SK-N-SH (cell line): ENCODE results near the gene ZNF410. TPM values are rescaled to one million over a fixed set of nuclear protein-coding genes. Genes with fewer than 3 reads are reported as not detected.

ENCODE experiments used
- CTCF ChIA-PET: fragments of 300-600, 350-600 bp; formaldehyde crosslinking; extraction: SDS; loops from one replicate; lab custom pipeline; 2021; lab: Yijun Ruan, JAX
- POLR2A ChIA-PET: fragments of 350-600 bp; sonication (Branson Sonifier 250); formaldehyde crosslinking; extraction: SDS; loops from one replicate; lab custom pipeline; 2020; ENCODE audit warnings: antibody characterized with exemption, inconsistent platforms; lab: Yijun Ruan, JAX
- DNase-seq: peaks from one replicate; pipeline ENCODE4 v3.0.0; 2012
- H2AFZ ChIP-seq: fragments of 200-600 bp; sonication (generic); 2 replicates; pipeline ENCODE4 v1.8.1; 2016; ENCODE audit warnings: antibody characterized with exemption, mild to moderate bottlenecking, low read depth
- H3F3A ChIP-seq: fragments of 200-600 bp; sonication (generic); replicated peaks from 2 replicates; pipeline ENCODE3; 2016; ENCODE audit warnings: antibody characterized with exemption, mild to moderate bottlenecking; ENCODE audit not compliant: insufficient read depth
- H3K27ac ChIP-seq, 2 experiments: fragments of 200-500 bp in 1 of 2; fragments of 200-600 bp in 1 of 2; sonication (Bioruptor generic) in 1 of 2; sonication (generic), shearing (Covaris generic) in 1 of 2; 2 replicates each; pipeline versions ENCODE4 v1.5.1 to v1.6.1; 2014 to 2016; ENCODE audit warnings: low read depth in 2 of 2, inconsistent platforms in 1 of 2, low read length in 1 of 2, mild to moderate bottlenecking in 1 of 2, mixed read lengths in 1 of 2
- H3K27me3 ChIP-seq: fragments of 200-600 bp; sonication (generic), shearing (Covaris generic); 2 replicates; pipeline ENCODE4 v1.6.1; 2016; ENCODE audit warnings: mixed run types; ENCODE audit not compliant: insufficient read depth
- H3K36me3 ChIP-seq, 2 experiments: fragments of 200-500 bp in 1 of 2; fragments of 200-600 bp in 1 of 2; sonication (Bioruptor generic) in 1 of 2; sonication (generic) in 1 of 2; replicated peaks in 1 of 2; 2 replicates each; pipeline versions ENCODE3 to v1.5.1; 2014 to 2016; ENCODE audit warnings: low read length in 1 of 2, mild to moderate bottlenecking in 1 of 2; ENCODE audit not compliant: insufficient read depth in 2 of 2, control insufficient read depth in 1 of 2
- H3K4me1 ChIP-seq, 2 experiments: fragments of 200-500 bp in 1 of 2; fragments of 200-600 bp in 1 of 2; sonication (Bioruptor generic) in 1 of 2; sonication (generic), shearing (Covaris generic) in 1 of 2; 2 replicates each; pipeline versions ENCODE4 v1.5.1 to v1.6.1; 2014 to 2016; ENCODE audit warnings: low read depth in 1 of 2, low read length in 1 of 2, mixed run types in 1 of 2; ENCODE audit not compliant: insufficient read depth in 2 of 2, control insufficient read depth in 1 of 2
- H3K4me2 ChIP-seq: fragments of 200-600 bp; sonication (generic), shearing (Covaris generic); 2 replicates; pipeline ENCODE4 v1.6.1; 2017; ENCODE audit warnings: mixed run types
- H3K4me3 ChIP-seq, 2 experiments: fragments of 200-500 bp in 1 of 2; fragments of 200-600 bp in 1 of 2; sonication (Bioruptor generic) in 1 of 2; sonication (generic), shearing (Covaris generic) in 1 of 2; 2 replicates each; pipeline versions ENCODE4 v1.5.1 to v1.8.1; 2014 to 2016; ENCODE audit warnings: low read depth in 2 of 2, inconsistent platforms in 1 of 2, low read length in 1 of 2, mild to moderate bottlenecking in 1 of 2, mixed read lengths in 1 of 2, moderate library complexity in 1 of 2
- H3K79me2 ChIP-seq: fragments of 200-600 bp; sonication (generic); 2 replicates; pipeline ENCODE4 v1.8.1; 2017; ENCODE audit warnings: mild to moderate bottlenecking; ENCODE audit not compliant: insufficient read depth
- H3K9ac ChIP-seq: fragments of 200-600 bp; sonication (generic); 2 replicates; pipeline ENCODE4 v1.6.1; 2017; ENCODE audit warnings: mixed run types
- H3K9me2 ChIP-seq: fragments of 200-600 bp; sonication (generic); 2 replicates; pipeline ENCODE4 v1.6.1; 2017; ENCODE audit warnings: mixed run types
- H3K9me3 ChIP-seq: fragments of 200-600 bp; sonication (generic); 2 replicates; pipeline ENCODE4 v1.6.1; 2017; ENCODE audit warnings: mixed run types, mild to moderate bottlenecking, moderate library complexity
- H4K20me1 ChIP-seq: fragments of 200-600 bp; sonication (generic); 2 replicates; pipeline ENCODE4 v1.6.1; 2017; ENCODE audit warnings: mild to moderate bottlenecking, mixed run types; ENCODE audit not compliant: insufficient read depth
- ELF1 ChIP-seq: IDR thresholded peaks from 2 replicates; pipeline ENCODE4 v1.4.0; 2012
- EZH2phosphoT487 ChIP-seq: fragments of 200-600 bp; sonication (generic); IDR thresholded peaks from 2 replicates; pipeline ENCODE4 v1.6.1; 2017; ENCODE audit warnings: low read depth, mixed run types, mild to moderate bottlenecking, antibody characterized with exemption, moderate library complexity, borderline replicate concordance
- FOXM1 ChIP-seq: IDR thresholded peaks from 2 replicates; pipeline ENCODE4 v1.4.0; 2012; ENCODE audit warnings: low read depth, mild to moderate bottlenecking
- GABPA ChIP-seq: IDR thresholded peaks from 2 replicates; pipeline ENCODE4 v1.4.0; 2012; ENCODE audit warnings: low read depth, mild to moderate bottlenecking
- GATA2 ChIP-seq: sonication (generic); formaldehyde crosslinking; IDR thresholded peaks from 2 replicates; pipeline ENCODE4 v1.5.0; 2020; ENCODE audit warnings: mild to moderate bottlenecking, missing genetic modification reagents
- IRF3 ChIP-seq: fragments of 150-350 bp; IDR thresholded peaks from 2 replicates; pipeline ENCODE4 v1.6.1; 2016; ENCODE audit warnings: mild to moderate bottlenecking, low read depth, low read length
- JUND ChIP-seq: IDR thresholded peaks from 2 replicates; pipeline ENCODE4 v1.4.0; 2012
- MAX ChIP-seq: IDR thresholded peaks from 2 replicates; pipeline ENCODE4 v1.4.0; 2012; ENCODE audit warnings: low read depth
- MEF2A ChIP-seq: IDR thresholded peaks from 2 replicates; pipeline ENCODE4 v1.4.0; 2012; ENCODE audit warnings: low read depth, borderline replicate concordance
- MXI1 ChIP-seq: IDR thresholded peaks from 2 replicates; pipeline ENCODE4 v1.6.1; 2012; ENCODE audit warnings: mild to moderate bottlenecking, low read depth, low read length, improper control_type of control experiment
- POLR2AphosphoS5 ChIP-seq: IDR thresholded peaks from 2 replicates; pipeline ENCODE4 v1.6.1; 2012; ENCODE audit warnings: low read depth, low read length
- RAD21 ChIP-seq: IDR thresholded peaks from 2 replicates; pipeline ENCODE4 v1.6.1; 2012; ENCODE audit warnings: mild to moderate bottlenecking, low read length
- REST ChIP-seq: IDR thresholded peaks from 2 replicates; pipeline ENCODE4 v1.6.1; 2012; ENCODE audit warnings: mild to moderate bottlenecking, low read depth, low read length, moderate library complexity
- RXRA ChIP-seq: IDR thresholded peaks from 2 replicates; pipeline ENCODE4 v1.4.0; 2012; ENCODE audit warnings: low read depth, mild to moderate bottlenecking, borderline replicate concordance
- TCF12 ChIP-seq: IDR thresholded peaks from 2 replicates; pipeline ENCODE4 v1.4.0; 2012
- TEAD4 ChIP-seq: IDR thresholded peaks from 2 replicates; pipeline ENCODE4 v1.4.0; 2012; ENCODE audit warnings: mild to moderate bottlenecking, borderline replicate concordance; ENCODE audit not compliant: insufficient read depth
- USF1 ChIP-seq: IDR thresholded peaks from 2 replicates; pipeline ENCODE4 v1.4.0; 2012; ENCODE audit warnings: low read depth, borderline replicate concordance
- USF2 ChIP-seq: fragments of 150-350 bp; IDR thresholded peaks from 2 replicates; pipeline ENCODE4 v1.6.1; 2017; ENCODE audit warnings: antibody characterized with exemption, low read length, low read depth, borderline replicate concordance
- WGBS: methylation state at CpG from one replicate; pipeline ENCODE4 v1.1.6; 2017; ENCODE audit warnings: low lambda C conversion rate; 5-methylcytosine and 5-hydroxymethylcytosine counted together
- polyA plus RNA-seq, 3 experiments: library from polyadenylated mRNA; depleted of rRNA; stranded (reverse); fragments of >200 nt; gene quantifications; 2 replicates each; pipeline ENCODE4 v1.2.3, GENCODE V29; 2012
- TF ChIP-seq, protein P1 (sequence below): IDR thresholded peaks from 2 replicates; pipeline ENCODE4; 2012
- TF ChIP-seq, protein P2 (sequence below): IDR thresholded peaks from 2 replicates; pipeline ENCODE4 v1.4.0; 2012; ENCODE audit warnings: low read depth, borderline replicate concordance

Gene ZNF410
- 22.8 and 28.7 TPM in 2 replicates for polyA plus RNA-seq (2012; rRNA removed)
- polyA plus RNA-seq (2012; cell fraction: cytosol; rRNA removed) = 26.0 and 26.9 TPM in 2 replicates
- polyA plus RNA-seq (2012; cell fraction: nucleus; rRNA removed) = 27.8 and 51.6 TPM in 2 replicates

- CTCF ChIA-PET = interaction anchor here (0.7 to 1.6 kb wide), 5 partner anchors 19 to 158 kb away, joined by 3 to 7 read pairs (median 3); no protein-coding TSS in a partner anchor
- Histone ChIP-seq H3K9me2 (no peaks in the 10 kb centered on the region), H3K4me3 (peak within 1 kb of the TSS; percentile 84 to 90), H3K36me3 (peaks cover 0 to 4% of the 10 kb centered on the region in 2 experiments), H3K27me3 (no peaks in the 10 kb centered on the region), H3K79me2 (peaks cover 67% of the 10 kb centered on the region), H3K9me3 (no peaks in the 10 kb centered on the region), H3K9ac (peak within 1 kb of the TSS; percentile 86), H2AFZ (peak within 1 kb of the TSS; percentile 92), H3K27ac (peak within 1 kb of the TSS; percentile 92 to 96), H3K4me2 (peak within 1 kb of the TSS; percentile 75), H3K4me1 (peaks cover 0 to 3% of the 10 kb centered on the region in 2 experiments; a peak in 3 of 4 replicates), H3F3A (peaks cover 8% of the 10 kb centered on the region), H4K20me1 (peaks cover 35% of the 10 kb centered on the region)
- WGBS = under 1% methylated on average over 37 of the region's 65 CpGs
- POLR2A ChIA-PET = interaction anchor here (0.6 to 1.8 kb wide), 8 partner anchors 9 to 167 kb away, joined by 3 to 10 read pairs (median 4); partner anchors contain the start of genes COQ6, FAM161B and PTGR2
- DNase-seq = peak; percentile 96
- peak; percentile 42; the same call in 1 of the 2 replicates for TF ChIP-seq TCF12
- TF ChIP-seq IRF3 = no peak
- peak; percentile 91 for TF ChIP-seq ELF1
- peak; percentile 95 for TF ChIP-seq MXI1
- TF ChIP-seq EZH2phosphoT487 = no peak
- TF ChIP-seq FOXM1 = peak; percentile 42; the same call in 1 of the 2 replicates
- TF ChIP-seq, protein P1, sequence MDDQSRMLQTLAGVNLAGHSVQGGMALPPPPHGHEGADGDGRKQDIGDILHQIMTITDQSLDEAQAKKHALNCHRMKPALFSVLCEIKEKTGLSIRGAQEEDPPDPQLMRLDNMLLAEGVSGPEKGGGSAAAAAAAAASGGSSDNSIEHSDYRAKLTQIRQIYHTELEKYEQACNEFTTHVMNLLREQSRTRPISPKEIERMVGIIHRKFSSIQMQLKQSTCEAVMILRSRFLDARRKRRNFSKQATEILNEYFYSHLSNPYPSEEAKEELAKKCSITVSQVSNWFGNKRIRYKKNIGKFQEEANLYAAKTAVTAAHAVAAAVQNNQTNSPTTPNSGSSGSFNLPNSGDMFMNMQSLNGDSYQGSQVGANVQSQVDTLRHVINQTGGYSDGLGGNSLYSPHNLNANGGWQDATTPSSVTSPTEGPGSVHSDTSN = peak; percentile 30; the same call in 1 of the 2 replicates
- peak; percentile 70; the same call in 1 of the 2 replicates for TF ChIP-seq POLR2AphosphoS5
- TF ChIP-seq MEF2A = 0 out of 2 replicates have a peak, but pooled peaks have one; percentile 24
- no peak for TF ChIP-seq USF2
- peak; percentile 27; the same call in 1 of the 2 replicates for TF ChIP-seq USF1
- TF ChIP-seq, protein P2, sequence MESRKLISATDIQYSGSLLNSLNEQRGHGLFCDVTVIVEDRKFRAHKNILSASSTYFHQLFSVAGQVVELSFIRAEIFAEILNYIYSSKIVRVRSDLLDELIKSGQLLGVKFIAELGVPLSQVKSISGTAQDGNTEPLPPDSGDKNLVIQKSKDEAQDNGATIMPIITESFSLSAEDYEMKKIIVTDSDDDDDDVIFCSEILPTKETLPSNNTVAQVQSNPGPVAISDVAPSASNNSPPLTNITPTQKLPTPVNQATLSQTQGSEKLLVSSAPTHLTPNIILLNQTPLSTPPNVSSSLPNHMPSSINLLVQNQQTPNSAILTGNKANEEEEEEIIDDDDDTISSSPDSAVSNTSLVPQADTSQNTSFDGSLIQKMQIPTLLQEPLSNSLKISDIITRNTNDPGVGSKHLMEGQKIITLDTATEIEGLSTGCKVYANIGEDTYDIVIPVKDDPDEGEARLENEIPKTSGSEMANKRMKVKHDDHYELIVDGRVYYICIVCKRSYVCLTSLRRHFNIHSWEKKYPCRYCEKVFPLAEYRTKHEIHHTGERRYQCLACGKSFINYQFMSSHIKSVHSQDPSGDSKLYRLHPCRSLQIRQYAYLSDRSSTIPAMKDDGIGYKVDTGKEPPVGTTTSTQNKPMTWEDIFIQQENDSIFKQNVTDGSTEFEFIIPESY = peak; percentile 56; the same call in 1 of the 2 replicates
- peak; percentile 78 for TF ChIP-seq MAX
- TF ChIP-seq GABPA = peak; percentile 96
- 0 out of 2 replicates have a peak, but pooled peaks have one; percentile 24 for TF ChIP-seq REST
- TF ChIP-seq RXRA = 0 out of 2 replicates have a peak, but pooled peaks have one; percentile 11
- TF ChIP-seq JUND = peak; percentile 5; the same call in 1 of the 2 replicates
- no peak for TF ChIP-seq TEAD4
- TF ChIP-seq GATA2 (CRISPR knock-in tag) = no peak
- 0 out of 2 replicates have a peak, but pooled peaks have one; percentile 3 for TF ChIP-seq RAD21
Measured at GRCh38 chr14:73886449-73887317, at the start of gene ZNF410. ZNF410 (plus strand) TSS chr14:73886859; CDS start chr14:73892176, 5,317 bp downstream.
